GOT3 (cell line): ENCODE results near the gene CADM1.

Experiments
- DNase-seq: peaks from one replicate; lab custom pipeline; 2025; ENCODE audit warnings: mixed read lengths; lab: John Stamatoyannopoulos, UW

CADM1 gene

GRCh38 chr11:115207916-115208315 lies 296.3 kb downstream of the CADM1 start:
- no peak for DNase-seq

GRCh38 chr11:115207166-115207591 lies 297.0 kb downstream of the CADM1 start:
- DNase-seq: no peak

GRCh38 chr11:115206365-115207022 lies 297.7 kb downstream of the CADM1 start:
- no peak for DNase-seq

- no peak for DNase-seq
These were observed 301.2 kb downstream of the CADM1 start for GRCh38 chr11:115202900-115203552.

GRCh38 chr11:115202074-115202473 lies 302.1 kb downstream of the CADM1 start:
- DNase-seq: no peak

- DNase-seq: no peak
These were observed 303.0 kb downstream of the CADM1 start for GRCh38 chr11:115201111-115201792.

GRCh38 chr11:115199481-115200069 lies 304.6 kb downstream of the CADM1 start:
- DNase-seq: no peak

- DNase-seq: no peak
These were observed 305.9 kb downstream of the CADM1 start for GRCh38 chr11:115198321-115198741.

- DNase-seq: no peak
These were observed 306.8 kb downstream of the CADM1 start for GRCh38 chr11:115197433-115197832.

GRCh38 chr11:115197031-115197430 lies 307.2 kb downstream of the CADM1 start:
- DNase-seq: no peak

- DNase-seq: no peak
These were observed 309.5 kb downstream of the CADM1 start for GRCh38 chr11:115194802-115195110.

GRCh38 chr11:115193914-115194801 lies 310.1 kb downstream of the CADM1 start:
- no peak for DNase-seq

- DNase-seq: no peak
These were observed 312.5 kb downstream of the CADM1 start for GRCh38 chr11:115191761-115192160.

- DNase-seq: no peak
These were observed 314.0 kb downstream of the CADM1 start for GRCh38 chr11:115190196-115190595.

GRCh38 chr11:115188898-115189278 lies 315.3 kb downstream of the CADM1 start:
- DNase-seq: no peak

GRCh38 chr11:115188188-115188897 lies 315.9 kb downstream of the CADM1 start:
- no peak for DNase-seq

GRCh38 chr11:115185931-115186330 lies 318.3 kb downstream of the CADM1 start:
- DNase-seq: no peak

- DNase-seq: no peak
These were observed 318.7 kb downstream of the CADM1 start for GRCh38 chr11:115185507-115185906.

- no peak for DNase-seq
These were observed 319.3 kb downstream of the CADM1 start for GRCh38 chr11:115184901-115185300.

GRCh38 chr11:115183830-115184229 lies 320.4 kb downstream of the CADM1 start:
- DNase-seq: no peak

GRCh38 chr11:115183136-115183535 lies 321.1 kb downstream of the CADM1 start:
- DNase-seq: no peak
